AG04449 (cell line): ENCODE measurements around the gene ZFAND4.
"Not testable (repeated sequence)": the region's sequence is repeated elsewhere in the genome, so short reads cannot be mapped to it uniquely, and the experiment has no call there.

Experiments
- CTCF ChIA-PET: fragments of 350-600 bp; formaldehyde crosslinking; extraction: SDS; loops from one replicate; lab custom pipeline; 2021; ENCODE audit warnings: antibody characterized with exemption; lab: Yijun Ruan, JAX
- POLR2A ChIA-PET: fragments of 400-600, 350-600 bp; formaldehyde crosslinking; extraction: SDS; loops from one replicate; lab custom pipeline; 2020; ENCODE audit warnings: antibody characterized with exemption, inconsistent platforms; lab: Yijun Ruan, JAX
- DNase-seq: peaks from one replicate; pipeline ENCODE4 v3.0.0-alpha.2; 2010; ENCODE audit warnings: low read depth, low spot score
- H3K4me3 ChIP-seq: 2 replicates; pipeline ENCODE4 v1.5.1; 2011; ENCODE audit warnings: low read depth, mild to moderate bottlenecking, control low read depth, low read length
- CTCF ChIP-seq: IDR thresholded peaks from one replicate; pipeline ENCODE4 v1.5.1; 2011; ENCODE audit warnings: mild to moderate bottlenecking, moderate library complexity, low read length, control low read depth, inconsistent platforms; ENCODE audit not compliant: insufficient read depth; ENCODE audit errors: missing control alignments

ZFAND4 gene

DNA sequence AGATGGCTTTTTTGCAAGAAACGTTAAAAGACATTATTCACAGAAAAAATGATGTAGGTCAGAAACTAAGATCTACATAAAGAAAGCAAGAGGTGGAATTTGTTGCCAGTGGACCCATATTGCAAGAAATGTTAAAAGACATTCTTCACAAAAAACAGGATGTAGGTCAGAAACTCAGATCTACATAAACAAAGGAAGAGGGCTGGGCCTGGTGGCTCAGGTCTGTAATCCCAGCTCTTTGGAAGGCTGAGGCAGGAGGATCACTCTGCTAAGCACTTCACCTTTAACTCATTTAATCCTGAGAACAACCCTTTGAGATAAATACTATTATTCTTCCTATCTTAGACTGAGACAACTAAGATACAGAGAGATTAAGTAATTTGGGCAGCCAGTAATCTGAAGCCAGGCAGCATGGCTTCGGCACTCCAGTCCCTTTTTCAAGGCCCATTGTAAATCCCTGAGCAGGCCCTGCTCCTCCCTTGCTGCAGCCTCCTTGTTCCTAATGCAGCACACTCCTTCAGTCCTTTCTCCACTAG is 11.6 kb downstream of the ZFAND4 start:
- CTCF ChIA-PET = no interaction called here
- DNase-seq = no peak
- no peak overlapping the region for H3K4me3 ChIP-seq
- TF ChIP-seq CTCF = no peak
- POLR2A ChIA-PET = no interaction called here

GRCh38 chr10:45657033-45657926 is 15.3 kb downstream of the ZFAND4 start:
- H3K4me3 ChIP-seq = no peak overlapping the region
- DNase-seq = no peak
- TF ChIP-seq CTCF = no peak
- ChIA-PET CTCF (no interaction called here), POLR2A (no interaction called here)

DNA sequence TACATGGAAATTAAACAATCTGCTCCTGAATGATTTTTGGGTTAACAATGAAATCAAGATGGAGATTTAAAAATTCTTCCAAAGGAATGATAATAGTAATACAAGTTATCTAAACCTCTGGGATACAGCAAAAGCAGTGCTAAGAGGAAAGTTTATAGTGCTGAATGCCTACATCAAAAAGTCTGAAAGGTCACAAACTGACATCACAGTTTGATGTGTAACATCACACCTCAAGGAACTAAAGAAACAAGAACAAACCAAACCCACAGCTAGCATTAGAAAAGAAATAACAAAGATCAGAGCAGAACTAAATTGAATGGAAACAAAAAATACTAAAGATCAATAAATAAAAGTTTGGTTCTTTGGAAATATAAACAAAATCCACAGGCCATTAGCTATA is 17.4 kb downstream of the ZFAND4 start:
- TF ChIP-seq CTCF = no peak
- POLR2A ChIA-PET = no interaction called here
- CTCF ChIA-PET = interaction anchor here (1.5 kb wide), 1 partner anchor 11 kb away, joined by 4 read pairs; no protein-coding TSS in a partner anchor
- no peak for DNase-seq
- H3K4me3 ChIP-seq = no peak overlapping the region

DNA sequence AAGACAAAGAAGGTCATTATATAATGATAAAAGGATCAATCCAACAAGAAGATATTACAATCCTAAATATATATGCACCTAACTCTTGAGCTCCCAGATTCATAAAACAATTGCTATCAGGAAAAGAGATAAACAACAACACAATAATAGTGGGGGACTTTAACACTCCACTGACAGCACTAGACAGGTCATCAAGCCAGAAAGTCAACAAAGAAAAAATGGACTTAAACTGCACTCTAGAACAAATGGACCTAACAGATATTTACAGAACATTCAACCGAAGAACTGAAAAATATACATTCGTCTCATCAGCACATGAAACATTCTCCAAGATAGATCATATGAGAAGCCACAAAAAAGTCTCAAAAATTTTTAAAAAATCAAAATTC is 17.8 kb downstream of the ZFAND4 start:
- CTCF ChIA-PET = interaction anchor here (1.5 kb wide), 1 partner anchor 12 kb away, joined by 4 read pairs; no protein-coding TSS in a partner anchor
- H3K4me3 ChIP-seq, DNase-seq, POLR2A ChIA-PET: not testable (repeated sequence)

DNA sequence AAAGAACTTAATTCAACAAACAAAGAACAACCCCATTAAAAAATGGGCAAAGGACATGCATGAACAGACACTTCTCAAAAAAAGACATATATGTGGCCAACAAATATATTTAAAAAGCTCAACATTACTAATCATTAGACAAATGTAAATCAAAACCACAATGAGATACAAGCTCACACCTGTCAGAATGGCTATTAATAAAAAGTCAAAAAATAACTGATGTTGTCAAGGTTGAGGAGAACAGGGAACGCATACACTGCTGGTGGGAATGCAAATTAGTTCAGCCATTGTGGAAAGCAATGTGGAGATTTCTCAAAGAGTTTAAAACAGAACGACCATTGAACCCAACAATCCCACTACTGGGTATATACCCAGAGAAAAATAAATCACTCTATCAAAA is 19.1 kb downstream of the ZFAND4 start:
- ChIA-PET POLR2A (no interaction called here), CTCF (interaction anchor here (1.3 kb wide), 1 partner anchor 9 kb away, joined by 3 read pairs; no protein-coding TSS in a partner anchor)
- no peak for DNase-seq
- TF ChIP-seq CTCF = no peak
- no peak overlapping the region for H3K4me3 ChIP-seq

DNA sequence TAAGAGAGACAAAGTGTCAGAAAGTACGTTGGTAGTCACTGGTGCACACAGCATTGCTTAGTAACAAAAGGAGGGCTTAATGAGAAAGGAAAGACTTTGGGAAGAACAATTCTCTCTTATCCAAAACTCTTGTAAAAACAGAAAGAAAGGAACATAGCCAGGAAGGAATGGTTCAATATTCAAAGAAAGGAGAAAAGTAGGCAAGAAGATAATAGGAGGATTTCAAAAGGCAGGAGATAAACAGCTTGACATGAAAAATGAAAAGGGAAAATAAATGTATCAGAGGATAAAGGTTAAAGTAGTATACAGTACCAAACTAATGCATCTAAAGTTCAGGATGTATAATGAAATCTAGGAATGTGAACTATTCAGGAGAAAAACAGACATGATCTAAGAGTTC is 20.1 kb downstream of the ZFAND4 start:
- ChIA-PET CTCF (no interaction called here), POLR2A (no interaction called here)

More for the DNA sequence above, 20.1 kb downstream of the ZFAND4 start:
- no peak for TF ChIP-seq CTCF
- DNase-seq = no peak
- H3K4me3 ChIP-seq = no peak overlapping the region
